Mesodermal cell (in vitro differentiated cells): ENCODE results near the gene WEE2.
"Not testable (repeated sequence)": the region's sequence is repeated elsewhere in the genome, so short reads cannot be mapped to it uniquely, and the experiment has no call there.

Experiments
- H3K27ac ChIP-seq: 2 replicates; pipeline ENCODE4 v1.7.0; 2013; ENCODE audit warnings: mild to moderate bottlenecking, low read depth, low read length, moderate library complexity; ENCODE audit not compliant: severe bottlenecking
- H3K36me3 ChIP-seq: 2 replicates; pipeline ENCODE4 v1.7.1; 2013; ENCODE audit warnings: mild to moderate bottlenecking, low read length, moderate library complexity; ENCODE audit not compliant: control insufficient read depth, insufficient read depth
- H3K4me1 ChIP-seq: one replicate; pipeline ENCODE4 v1.7.1; 2013; ENCODE audit warnings: mild to moderate bottlenecking, low read length; ENCODE audit not compliant: insufficient read depth, control insufficient read depth, poor library complexity, severe bottlenecking
- H3K4me3 ChIP-seq: 2 replicates; pipeline ENCODE4 v1.7.0; 2013; ENCODE audit warnings: low read length, control low read depth, mild to moderate bottlenecking; ENCODE audit not compliant: insufficient read depth, poor library complexity, severe bottlenecking; ENCODE audit errors: extremely low read depth
- H3K9me3 ChIP-seq: 2 replicates; pipeline ENCODE4 v1.7.1; 2013; ENCODE audit warnings: mild to moderate bottlenecking, low read length, moderate library complexity; ENCODE audit not compliant: control insufficient read depth
- WGBS, 2 experiments: methylation state at CpG; one replicate each; pipeline ENCODE4 v1.1.5; 2013; ENCODE audit warnings: missing lambda C conversion rate in 2 of 2; ENCODE audit not compliant: insufficient coverage in 2 of 2; 5-methylcytosine and 5-hydroxymethylcytosine counted together

The WEE2 gene

DNA sequence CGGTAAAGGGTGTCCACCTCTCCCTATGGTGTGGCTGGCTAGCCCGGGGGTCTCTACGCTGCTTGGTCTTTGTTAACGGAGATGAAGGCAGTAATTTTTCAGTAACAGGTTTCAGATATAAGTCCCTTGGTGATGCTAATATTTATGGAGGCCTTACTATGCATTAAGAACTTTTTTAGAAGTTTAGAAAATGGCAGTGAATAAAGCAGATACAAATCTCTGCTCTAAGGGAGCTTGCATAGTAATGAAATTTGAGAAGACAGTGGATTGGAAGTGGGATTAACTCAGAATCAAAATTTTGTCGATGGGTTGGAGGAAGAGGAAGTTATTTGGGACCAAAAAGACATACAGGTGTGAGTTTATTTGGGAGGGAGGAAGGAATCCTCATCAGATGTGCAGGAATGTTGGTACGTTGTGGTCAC is 30.4 kb downstream of the WEE2 start:
- H3K9me3 ChIP-seq, result no peaks in the 10 kb centered on the region
- H3K36me3 ChIP-seq, result peaks cover 39% of the 10 kb centered on the region
- H3K27ac ChIP-seq, result peak overlapping the region; percentile 83
- peak overlapping the region; percentile 78 for H3K4me3 ChIP-seq
- 3 to 8% methylated on average over 2 of the region's 6 CpGs for WGBS, 2 experiments
- H3K4me1 ChIP-seq, result no peaks in the 10 kb centered on the region

DNA sequence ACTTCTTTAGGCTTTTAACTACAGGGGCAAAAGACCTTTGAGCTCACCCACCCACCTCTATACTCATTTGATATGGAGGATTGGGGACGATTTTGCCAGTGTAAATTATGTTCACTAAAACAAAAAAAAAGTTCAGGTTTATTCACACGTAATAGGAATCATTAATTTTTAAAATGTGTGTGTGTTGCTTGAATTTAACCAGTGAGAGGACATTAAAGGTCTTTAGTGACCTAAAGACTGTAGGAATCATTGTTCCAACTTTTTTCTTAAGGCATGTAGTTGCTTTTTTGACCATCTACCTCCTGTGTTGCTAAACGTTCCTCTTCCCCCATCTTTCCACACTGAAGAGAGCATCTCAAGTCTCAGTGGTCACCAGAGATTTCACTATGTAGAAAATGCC is 31.1 kb downstream of the WEE2 start:
- Histone ChIP-seq H3K36me3 (peaks cover 45% of the 10 kb centered on the region), H3K9me3 (no peaks in the 10 kb centered on the region), H3K4me3 (peak overlapping the region; percentile 78), H3K4me1 (no peaks in the 10 kb centered on the region), H3K27ac (no peak overlapping the region)
- 100% methylated on average over 1 of the region's 3 CpGs for whole genome bisulfite sequencing, 2 experiments

DNA sequence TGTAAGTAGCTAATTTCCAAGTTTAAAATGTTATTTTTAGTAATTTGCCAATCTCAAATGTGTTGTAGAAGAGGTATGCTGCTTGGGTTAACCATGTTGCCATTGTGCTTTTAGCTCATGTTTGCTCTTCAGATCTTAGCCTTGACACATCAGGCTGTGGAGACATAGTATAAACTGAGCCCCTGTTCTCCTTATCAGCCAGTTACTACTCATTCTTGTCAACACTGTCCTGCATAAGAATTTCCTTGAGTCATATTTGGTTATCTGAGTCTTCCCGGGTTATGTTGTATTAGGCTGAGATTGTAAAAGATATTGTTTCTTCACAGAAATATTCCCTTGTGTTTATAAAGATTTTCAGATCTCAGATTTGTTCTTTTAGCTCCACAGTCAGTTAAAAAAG is 34.1 kb downstream of the WEE2 start:
- WGBS, 2 experiments, result no CpG with 5 or more reads among the region's 1 CpG
- Histone ChIP-seq H3K36me3 (peaks cover 60% of the 10 kb centered on the region), H3K9me3 (no peaks in the 10 kb centered on the region), H3K4me1 (no peaks in the 10 kb centered on the region), H3K4me3 (no peak overlapping the region), H3K27ac (no peak overlapping the region)

DNA sequence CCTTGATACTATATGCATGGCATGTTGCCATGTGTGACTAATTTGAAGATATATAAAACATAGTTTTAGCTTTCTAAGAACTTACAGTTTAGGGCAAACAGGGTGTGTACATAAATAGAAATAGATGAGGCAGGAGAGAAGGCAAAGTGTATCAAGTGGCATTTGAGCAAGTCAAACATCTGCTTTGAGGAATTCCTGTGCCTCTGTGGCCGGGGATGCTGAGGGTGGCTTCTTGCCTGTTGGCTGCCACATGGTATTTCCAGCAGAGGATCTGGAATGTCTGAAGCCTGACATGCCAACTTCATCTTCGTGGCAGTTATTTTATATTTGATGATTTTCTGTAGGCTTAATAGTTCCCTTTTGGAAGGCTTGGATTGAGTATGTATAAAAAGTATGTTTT is 36.0 kb downstream of the WEE2 start:
- Histone ChIP-seq H3K27ac (no peak overlapping the region), H3K9me3 (no peaks in the 10 kb centered on the region), H3K36me3 (peaks cover 78% of the 10 kb centered on the region), H3K4me1 (no peaks in the 10 kb centered on the region), H3K4me3 (no peak overlapping the region)
- WGBS, 2 experiments, result 88 to 97% methylated on average over 1 to 2 of the region's 2 CpGs

DNA sequence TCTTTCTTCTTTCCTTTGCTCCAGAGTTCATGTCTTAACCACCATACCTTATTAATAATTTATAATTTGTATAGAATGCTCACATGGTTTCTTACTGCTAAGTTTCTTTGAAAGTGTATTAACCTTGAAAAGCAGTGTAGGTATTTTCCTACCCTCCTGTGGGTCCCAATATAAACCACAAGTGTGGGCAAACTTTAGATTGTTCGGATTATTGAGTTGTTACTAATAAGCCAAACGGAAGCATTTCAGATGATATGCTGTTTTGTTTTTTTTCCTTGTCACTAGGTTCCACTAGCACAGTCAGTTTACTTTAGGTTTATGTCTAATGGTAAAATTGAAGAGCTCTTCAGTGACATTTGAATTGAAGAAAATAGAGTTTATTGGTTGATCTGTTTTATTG is 40.2 kb downstream of the WEE2 start:
- WGBS, 2 experiments, result 100% methylated on average over 2 of the region's 2 CpGs; no CpG with 5 or more reads in 1 of the 2 experiments
- H3K9me3 ChIP-seq, result peaks cover 22% of the 10 kb centered on the region
- no peaks in the 10 kb centered on the region for H3K4me1 ChIP-seq
- peaks cover 84% of the 10 kb centered on the region for H3K36me3 ChIP-seq
- H3K4me3 ChIP-seq, result no peak overlapping the region
- H3K27ac ChIP-seq, result no peak overlapping the region

DNA sequence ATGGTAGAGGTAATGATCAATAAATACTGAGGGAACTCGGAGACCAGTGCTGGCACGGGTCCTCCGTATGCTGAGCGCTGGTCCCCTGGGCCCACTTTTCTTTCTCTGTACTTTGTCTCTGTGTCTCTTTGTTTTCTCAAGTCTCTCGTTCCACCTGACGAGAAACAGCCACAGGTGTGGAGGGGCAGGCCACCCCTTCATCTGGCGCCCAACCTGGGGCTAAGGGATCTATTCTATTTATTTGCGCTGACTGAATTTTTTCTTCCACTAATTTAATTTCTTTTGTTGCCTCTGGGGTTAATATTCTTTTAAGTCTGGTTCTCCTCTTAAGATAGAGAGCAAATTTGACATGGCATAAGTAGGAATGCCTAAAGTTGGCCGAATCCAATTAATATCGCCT is 43.8 kb downstream of the WEE2 start:
- 98 to 100% methylated on average over 6 of the region's 10 CpGs for WGBS, 2 experiments
- Histone ChIP-seq H3K36me3 (peaks cover 96% of the 10 kb centered on the region), H3K9me3 (peaks cover 22% of the 10 kb centered on the region)
- H3K4me3 ChIP-seq, H3K4me1 ChIP-seq, H3K27ac ChIP-seq: not testable (repeated sequence)

DNA sequence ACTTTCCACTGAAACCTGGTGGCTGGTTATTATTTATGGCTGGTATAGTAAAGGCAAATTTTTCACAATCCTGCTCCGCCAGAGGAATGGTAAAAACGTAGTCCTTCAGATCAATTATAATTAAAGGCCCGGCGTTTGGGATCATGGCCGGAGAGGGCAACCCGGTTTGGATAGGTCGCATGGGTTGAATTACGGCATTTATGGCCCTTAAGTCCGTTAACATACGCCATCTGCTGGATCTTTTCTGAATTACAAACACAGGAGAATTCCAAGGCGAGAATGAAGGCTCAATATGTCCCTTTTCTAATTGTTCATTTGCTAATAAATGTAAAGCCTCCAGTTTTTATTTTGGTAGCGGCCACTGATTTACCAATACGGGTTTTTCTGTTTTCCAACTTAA is 44.5 kb downstream of the WEE2 start:
- Histone ChIP-seq H3K36me3 (peaks cover 98% of the 10 kb centered on the region), H3K27ac (no peak overlapping the region), H3K9me3 (peaks cover 22% of the 10 kb centered on the region), H3K4me1 (no peaks in the 10 kb centered on the region), H3K4me3 (no peak overlapping the region)
- WGBS, 2 experiments, result 92 to 93% methylated on average over 10 of the region's 13 CpGs

DNA sequence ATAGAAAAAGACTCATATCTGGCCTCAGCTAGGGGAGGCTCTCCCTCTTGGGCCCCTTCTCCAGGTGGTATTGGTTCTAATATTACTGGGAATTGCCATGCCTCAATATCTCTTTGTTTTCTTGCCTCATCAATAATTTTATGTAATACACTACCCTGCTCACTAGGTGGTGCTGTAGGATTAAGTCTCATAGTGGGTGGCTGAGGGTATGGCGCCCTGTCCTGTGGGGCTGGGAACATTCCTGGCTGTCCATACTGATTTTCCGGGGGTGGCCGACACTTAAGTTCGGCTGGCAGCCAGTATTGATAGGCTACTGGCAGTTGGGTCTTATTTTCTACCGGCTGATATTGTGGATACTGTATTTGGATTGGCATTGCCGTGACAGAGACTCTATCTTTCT is 46.8 kb downstream of the WEE2 start:
- Histone ChIP-seq H3K36me3 (peaks cover 93% of the 10 kb centered on the region), H3K9me3 (peaks cover 19% of the 10 kb centered on the region), H3K27ac (no peak overlapping the region), H3K4me3 (no peak overlapping the region), H3K4me1 (no peaks in the 10 kb centered on the region)
- 80 to 98% methylated on average over 2 to 4 of the region's 6 CpGs for WGBS, 2 experiments

DNA sequence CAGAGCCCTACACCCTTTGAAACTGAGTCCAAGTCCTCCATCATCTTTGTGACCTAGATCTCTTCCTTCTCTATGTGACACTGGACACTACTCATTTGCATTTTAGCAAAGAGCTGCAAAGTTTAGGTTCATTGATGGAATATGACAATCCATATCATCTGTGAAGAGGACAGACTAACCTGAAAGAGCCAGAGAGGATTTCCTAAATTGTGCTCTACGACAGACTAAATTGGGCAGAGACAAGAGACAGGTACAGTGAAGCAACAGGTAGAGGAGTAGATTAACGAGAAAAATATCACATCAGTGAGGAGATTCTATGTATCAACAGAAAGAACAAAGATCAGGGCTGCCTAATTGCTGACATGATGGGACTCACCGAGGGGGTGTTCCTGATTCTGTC is 55.6 kb downstream of the WEE2 start, which contains the start of gene TAS2R3:
TSS of gene TAS2R3 (plus strand) at position 301 of the 400 bp plus-strand sequence. CDS start at position 363, 62 bp downstream.
- Histone ChIP-seq H3K9me3 (no peaks in the 10 kb centered on the region), H3K27ac (no peak within 1 kb of the TSS), H3K4me1 (no peaks in the 10 kb centered on the region), H3K36me3 (peaks cover 28% of the 10 kb centered on the region), H3K4me3 (no peak within 1 kb of the TSS)
- WGBS, 2 experiments, result 83 to 98% methylated on average over 3 of the region's 3 CpGs

DNA sequence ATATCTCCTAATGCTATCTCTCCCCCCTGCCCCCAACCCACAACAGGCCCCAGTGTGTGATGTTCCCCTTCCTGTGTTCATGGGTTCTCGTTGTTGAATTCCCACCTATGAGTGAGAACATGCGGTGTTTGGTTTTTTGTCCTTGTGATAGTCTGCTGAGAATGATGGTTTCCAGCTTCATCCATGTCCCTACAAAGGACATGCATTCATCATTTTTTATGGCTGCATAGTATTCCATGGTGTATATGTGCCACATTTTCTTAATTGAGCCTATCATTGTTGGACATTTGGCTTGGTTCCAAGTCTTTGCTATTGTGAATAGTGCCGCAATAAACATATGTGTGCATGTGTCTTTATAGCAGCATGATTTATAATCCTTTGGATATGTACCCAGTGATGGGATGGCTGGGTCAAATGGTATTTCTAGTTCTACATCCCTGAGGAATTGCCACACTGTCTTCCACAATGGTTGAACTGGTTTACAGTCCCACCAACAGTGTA is 62.0 kb downstream of the WEE2 start:
- not testable (repeated sequence) for H3K4me1 ChIP-seq, H3K36me3 ChIP-seq, H3K9me3 ChIP-seq, H3K27ac ChIP-seq, H3K4me3 ChIP-seq
- WGBS, 2 experiments, result 86% methylated on average over 1 of the region's 3 CpGs; no CpG with 5 or more reads in 1 of the 2 experiments

DNA sequence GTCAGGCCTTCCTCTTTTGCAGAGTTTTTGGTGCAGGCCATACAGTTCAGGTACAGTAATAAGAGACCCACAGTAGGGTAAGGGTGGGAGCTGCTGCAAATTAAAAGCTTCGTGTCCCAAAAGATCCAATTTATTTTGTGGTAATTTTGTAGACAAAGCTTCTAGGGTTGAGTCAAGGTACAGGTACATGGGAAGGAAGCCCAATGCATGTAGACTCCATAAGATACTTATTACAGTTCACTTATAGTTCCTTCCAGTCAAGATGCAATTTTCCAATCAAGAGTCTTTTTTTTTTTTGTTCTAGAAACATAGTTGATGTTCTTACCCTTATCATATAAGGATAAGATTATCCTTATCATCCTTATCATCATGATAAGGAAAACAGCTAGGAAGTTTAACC is 68.2 kb downstream of the WEE2 start, which contains the start of gene TAS2R4:
TSS of gene TAS2R4 (plus strand) at position 301 of the 400 bp plus-strand sequence. CDS start 1,815 bp downstream, outside the sequence.
- no CpG with 5 or more reads among the region's 1 CpG for WGBS, 2 experiments
- H3K4me1 ChIP-seq, result no peaks in the 10 kb centered on the region
- H3K36me3 ChIP-seq, result peaks cover 27% of the 10 kb centered on the region
- H3K27ac ChIP-seq, result no peak within 1 kb of the TSS
- peaks cover 4% of the 10 kb centered on the region for H3K9me3 ChIP-seq
- H3K4me3 ChIP-seq, result no peak within 1 kb of the TSS
